ENCODE data around the gene GNB4. TPM values are rescaled to one million over a fixed set of nuclear protein-coding genes. Genes with fewer than 3 reads are reported as not detected.

The GNB4 gene
- total RNA-seq, 4 donors from 2014 or later = 14.5 to 43.7 (median 28.8) TPM

DNA sequence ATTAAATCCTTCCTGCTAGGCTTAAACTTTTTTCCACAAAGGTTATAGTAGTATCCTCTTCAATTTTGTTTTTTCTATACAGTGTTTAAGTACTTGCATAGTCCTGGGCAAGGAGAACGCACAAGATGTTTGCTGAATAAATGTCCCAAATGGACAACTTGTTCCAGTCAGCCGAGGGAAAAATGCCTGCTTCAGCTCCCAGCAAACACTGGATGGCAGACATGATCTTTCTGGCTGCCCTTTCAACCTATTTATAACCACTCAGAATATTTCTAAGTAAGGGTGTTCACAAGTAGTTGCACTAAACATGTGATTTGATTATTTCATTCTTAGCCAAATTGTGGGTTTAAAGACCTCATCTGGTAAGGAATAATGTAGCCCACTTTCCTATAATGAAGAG lies 29.8 kb downstream of the GNB4 start:
- no peaks in the 10 kb centered on the region for H3K4me1 ChIP-seq
- TF ChIP-seq CTCF (IDR thresholded peaks at IDR 0.05) (peak in 5 of 6 experiments; percentile 30 to 59 (median 51)), POLR2A (IDR thresholded peaks at IDR 0.05) (no peak)
- intact Hi-C loops (cut with DNase I) = loop anchor here (10.0 kb wide), 1 partner anchor 133 kb away; no protein-coding TSS in a partner anchor
- no peak overlapping the region for H3K27ac ChIP-seq
- no peak overlapping the region for H3K4me3 ChIP-seq (replicated peaks in 1 of 3)
- peaks cover 0 to 2% of the 10 kb centered on the region in 2 donors for H3K36me3 ChIP-seq
- H3K27me3 ChIP-seq = no peaks in the 10 kb centered on the region
- H3K9me3 ChIP-seq = no peaks in the 10 kb centered on the region
- WGBS, 2 donors = 16 to 17% methylated on average over 2 of the region's 2 CpGs
- peak; percentile 26 to 29 for DNase-seq

GRCh38 chr3:179418610-179419009 lies 32.7 kb downstream of the GNB4 start:
- TF ChIP-seq CTCF (IDR thresholded peaks at IDR 0.05) (no peak), POLR2A (IDR thresholded peaks at IDR 0.05) (no peak)
- WGBS, 2 donors = 91 to 95% methylated on average over 3 of the region's 3 CpGs
- intact Hi-C loops (cut with DNase I) = no loop called here
- Histone ChIP-seq H3K36me3 (no peaks in the 10 kb centered on the region), H3K4me3 (replicated peaks in 1 of 3) (no peak overlapping the region), H3K27ac (no peak overlapping the region), H3K9me3 (no peaks in the 10 kb centered on the region), H3K27me3 (no peaks in the 10 kb centered on the region), H3K4me1 (no peaks in the 10 kb centered on the region)
- DNase-seq = no peak

DNA sequence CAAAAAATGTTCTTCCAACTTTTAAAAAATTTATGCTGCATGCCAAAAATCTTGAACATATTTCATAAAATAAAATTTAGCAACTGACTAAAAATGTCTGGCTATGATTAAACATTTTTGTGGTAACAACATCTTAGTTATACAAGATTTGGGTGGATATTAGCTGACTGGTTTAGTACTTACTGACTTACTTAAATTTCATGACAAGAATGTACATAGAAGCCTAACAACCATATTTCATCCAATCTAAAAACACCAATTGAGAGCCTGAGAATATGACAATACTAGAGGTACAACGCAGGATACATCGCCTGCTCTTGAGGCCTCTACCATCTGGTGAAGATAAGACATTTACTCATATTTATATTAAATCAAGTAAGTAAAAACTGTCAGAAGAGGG lies 34.6 kb downstream of the GNB4 start:
- H3K4me1 ChIP-seq = no peaks in the 10 kb centered on the region
- intact Hi-C loops (cut with DNase I) = no loop called here
- no peaks in the 10 kb centered on the region for H3K9me3 ChIP-seq
- H3K27ac ChIP-seq = no peak overlapping the region
- 89 to 92% methylated on average over 2 of the region's 2 CpGs for whole genome bisulfite sequencing, 2 donors
- no peaks in the 10 kb centered on the region for H3K27me3 ChIP-seq
- no peak for TF ChIP-seq POLR2A (IDR thresholded peaks at IDR 0.05)
- no peak for TF ChIP-seq CTCF (IDR thresholded peaks at IDR 0.05)
- DNase-seq = no peak
- H3K4me3 ChIP-seq (replicated peaks in 1 of 3) = no peak overlapping the region
- H3K36me3 ChIP-seq = no peaks in the 10 kb centered on the region

DNA sequence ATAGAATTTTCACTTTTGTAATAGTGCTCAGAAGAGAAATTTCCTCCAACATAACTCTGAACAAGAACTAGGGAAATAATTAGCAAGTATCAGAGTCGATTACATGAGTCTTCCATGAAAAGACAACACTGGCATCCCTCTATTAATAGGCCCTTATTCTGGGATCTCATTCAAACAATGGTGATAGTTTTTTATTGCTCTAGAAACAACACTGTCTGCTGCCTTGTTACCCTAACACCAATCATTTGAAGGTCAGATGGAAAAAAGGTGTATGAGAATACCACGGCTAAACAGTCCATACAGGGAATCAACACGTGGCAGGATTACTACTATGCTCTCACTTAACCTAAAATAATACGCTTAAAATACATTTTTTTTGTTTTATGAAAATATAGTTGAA lies 35.9 kb downstream of the GNB4 start:
- no peak for DNase-seq
- Histone ChIP-seq H3K4me3 (replicated peaks in 1 of 3) (no peak overlapping the region), H3K9me3 (no peaks in the 10 kb centered on the region), H3K27ac (no peak overlapping the region), H3K4me1 (no peaks in the 10 kb centered on the region), H3K36me3 (no peaks in the 10 kb centered on the region), H3K27me3 (no peaks in the 10 kb centered on the region)
- no peak for TF ChIP-seq CTCF (IDR thresholded peaks at IDR 0.05)
- no peak for TF ChIP-seq POLR2A (IDR thresholded peaks at IDR 0.05)
- 91 to 94% methylated on average over 4 of the region's 4 CpGs for WGBS, 2 donors
- intact Hi-C loops (cut with DNase I) = no loop called here

- Histone ChIP-seq H3K4me3 (replicated peaks in 1 of 3) (no peak overlapping the region), H3K36me3 (no peaks in the 10 kb centered on the region), H3K27ac (no peak overlapping the region), H3K4me1 (no peaks in the 10 kb centered on the region), H3K9me3 (no peaks in the 10 kb centered on the region), H3K27me3 (no peaks in the 10 kb centered on the region)
- no peak for DNase-seq
- intact Hi-C loops (cut with DNase I) = no loop called here
- TF ChIP-seq POLR2A (IDR thresholded peaks at IDR 0.05) = no peak
- TF ChIP-seq CTCF (IDR thresholded peaks at IDR 0.05) = no peak
- WGBS, 2 donors = 94 to 95% methylated on average over 2 of the region's 2 CpGs
These were observed 36.5 kb downstream of the GNB4 start for GRCh38 chr3:179414804-179415203.

Data from thyroid gland (tissue), 4 donors.